HEK293T (cell line): ENCODE data around the gene SPI1.

Experiments used
- CTCF ChIA-PET: fragments of 350-600 bp; formaldehyde crosslinking; extraction: SDS; loops from one replicate; lab custom pipeline; 2021; ENCODE audit warnings: antibody characterized with exemption, inconsistent platforms; lab: Yijun Ruan, JAX
- POLR2A ChIA-PET: fragments of 350-600 bp; formaldehyde crosslinking; extraction: SDS; loops from one replicate; lab custom pipeline; 2020; ENCODE audit warnings: antibody characterized with exemption, inconsistent platforms; lab: Yijun Ruan, JAX
- DNase-seq: peaks from one replicate; pipeline ENCODE4 v3.0.0; 2012; ENCODE audit warnings: mixed read lengths; ENCODE audit errors: extremely low spot score
- ARNT ChIP-seq: fragments of 450-650 bp; IDR thresholded peaks from 2 replicates; pipeline ENCODE4 v1.6.1; 2017; ENCODE audit warnings: mild to moderate bottlenecking
- BHLHE40 ChIP-seq: fragments of 450-650 bp; IDR thresholded peaks from 2 replicates; pipeline ENCODE4 v1.6.1; 2016; ENCODE audit warnings: mild to moderate bottlenecking, moderate library complexity, borderline replicate concordance
- CTBP1 ChIP-seq: fragments of 450-650 bp; IDR thresholded peaks from 2 replicates; pipeline ENCODE4 v1.6.1; 2016; ENCODE audit warnings: borderline replicate concordance
- ELF4 ChIP-seq: fragments of 450-650 bp; IDR thresholded peaks from 2 replicates; pipeline ENCODE4 v1.6.1; 2017; ENCODE audit warnings: antibody characterized with exemption
- FOXA1 ChIP-seq: fragments of 450-650 bp; IDR thresholded peaks from 2 replicates; pipeline ENCODE4 v1.6.1; 2016; ENCODE audit warnings: mild to moderate bottlenecking
- FOXK2 ChIP-seq: fragments of 450-650 bp; IDR thresholded peaks from 2 replicates; pipeline ENCODE4 v1.6.1; 2016; ENCODE audit warnings: mild to moderate bottlenecking
- FOXM1 ChIP-seq: fragments of 450-650 bp; IDR thresholded peaks from 2 replicates; pipeline ENCODE4 v1.6.1; 2017; ENCODE audit warnings: mild to moderate bottlenecking, borderline replicate concordance
- HDGF ChIP-seq: fragments of 450-650 bp; IDR thresholded peaks from 2 replicates; pipeline ENCODE4 v1.6.1; 2017; ENCODE audit warnings: antibody characterized with exemption, borderline replicate concordance
- L3MBTL2 ChIP-seq: fragments of 450-650 bp; conservative IDR thresholded peaks from 2 replicates; pipeline ENCODE4 v1.6.1; 2016; ENCODE audit warnings: mild to moderate bottlenecking
- LEF1 ChIP-seq: fragments of 450-650 bp; IDR thresholded peaks from 2 replicates; pipeline ENCODE4 v1.6.1; 2017; ENCODE audit warnings: mild to moderate bottlenecking, borderline replicate concordance
- NFRKB ChIP-seq: fragments of 450-650 bp; IDR thresholded peaks from 2 replicates; pipeline ENCODE4 v1.6.1; 2016; ENCODE audit warnings: mild to moderate bottlenecking, moderate library complexity
- PKNOX1 ChIP-seq: fragments of 450-650 bp; IDR thresholded peaks from 2 replicates; pipeline ENCODE4 v1.6.1; 2016
- SP1 ChIP-seq: fragments of 450-650 bp; IDR thresholded peaks from 2 replicates; pipeline ENCODE4 v1.6.1; 2017
- SUZ12 ChIP-seq: fragments of 450-650 bp; IDR thresholded peaks from 2 replicates; pipeline ENCODE4 v1.6.1; 2016; ENCODE audit warnings: mild to moderate bottlenecking
- TARDBP ChIP-seq: fragments of 450-650 bp; IDR thresholded peaks from 2 replicates; pipeline ENCODE4 v1.6.1; 2016
- ZNF384 ChIP-seq: fragments of 450-650 bp; IDR thresholded peaks from 2 replicates; pipeline ENCODE4 v1.6.1; 2016

The SPI1 gene

GRCh38 chr11:47372422-47372821 lies 5.9 kb downstream of the SPI1 start:
- CTCF ChIA-PET: interaction anchor here (0.6 kb wide), 1 partner anchor 10 kb away, joined by 3 read pairs; no protein-coding TSS in a partner anchor
- POLR2A ChIA-PET: no interaction called here

GRCh38 chr11:47369676-47370075 lies 8.7 kb downstream of the SPI1 start:
- CTCF ChIA-PET: interaction anchor here (1.4 kb wide), 1 partner anchor 15 kb away, joined by 5 read pairs; no protein-coding TSS in a partner anchor
- POLR2A ChIA-PET: no interaction called here

More at GRCh38 chr11:47372422-47372821, 5.9 kb downstream of the SPI1 start:
- no peak for DNase-seq
- no peak for TF ChIP-seq LEF1
- TF ChIP-seq SP1: no peak

GRCh38 chr11:47366020-47366490 lies 12.3 kb downstream of the SPI1 start:
- ChIA-PET POLR2A (no interaction called here), CTCF (no interaction called here)
- no peak for DNase-seq
- TF ChIP-seq SP1 (no peak), SUZ12 (no peak), PKNOX1 (no peak), TARDBP (no peak), FOXA1 (no peak), CTBP1 (no peak), ARNT (no peak), BHLHE40 (no peak), LEF1 (no peak), FOXK2 (no peak), L3MBTL2 (no peak), FOXM1 (no peak), ZNF384 (no peak), HDGF (no peak), NFRKB (no peak), ELF4 (no peak)

More at GRCh38 chr11:47369676-47370075, 8.7 kb downstream of the SPI1 start:
- TF ChIP-seq NFRKB (no peak), FOXM1 (no peak), FOXA1 (no peak), HDGF (no peak), PKNOX1 (no peak), SUZ12 (no peak), TARDBP (no peak), BHLHE40 (no peak), ZNF384 (no peak), SP1 (no peak), CTBP1 (no peak), FOXK2 (no peak), ELF4 (no peak), LEF1 (no peak), ARNT (no peak), L3MBTL2 (no peak)
- DNase-seq: no peak

GRCh38 chr11:47361419-47361818 lies 16.9 kb downstream of the SPI1 start:
- TF ChIP-seq CTBP1 (no peak), NFRKB (no peak), ELF4 (no peak), HDGF (no peak), FOXK2 (no peak), FOXM1 (no peak), TARDBP (no peak), LEF1 (no peak), PKNOX1 (no peak), BHLHE40 (no peak), SP1 (no peak), FOXA1 (no peak), ZNF384 (no peak), ARNT (no peak), SUZ12 (no peak), L3MBTL2 (no peak)
- POLR2A ChIA-PET: no interaction called here
- no peak for DNase-seq
- CTCF ChIA-PET: no interaction called here

GRCh38 chr11:47360341-47360740 lies 18.0 kb downstream of the SPI1 start:
- TF ChIP-seq SP1 (no peak), CTBP1 (no peak), FOXK2 (no peak), PKNOX1 (no peak), NFRKB (no peak), SUZ12 (no peak), ARNT (no peak), ELF4 (no peak), TARDBP (no peak), FOXM1 (no peak), FOXA1 (no peak), LEF1 (no peak)
- ChIA-PET CTCF (interaction anchor here (0.6 kb wide), 1 partner anchor 475 kb away, joined by 3 read pairs; no protein-coding TSS in a partner anchor), POLR2A (no interaction called here)
- DNase-seq: no peak
